VCaP (cell line): Measurements from ENCODE around the gene PDZD8.

ENCODE experiments used
- H3K27ac ChIP-seq: fragments of 450-650 bp; 2 replicates; pipeline ENCODE4 v1.5.1; 2017
- TF ChIP-seq, protein P1 (sequence below): fragments of 450-650 bp; conservative IDR thresholded peaks from 2 replicates; pipeline ENCODE4 v1.5.1; 2017; ENCODE audit warnings: mild to moderate bottlenecking, moderate library complexity

Gene PDZD8

GRCh38 chr10:117391436-117392205 is 16.4 kb upstream of the PDZD8 start:
- peak overlapping the region; percentile 70 for H3K27ac ChIP-seq
- TF ChIP-seq, protein P1, sequence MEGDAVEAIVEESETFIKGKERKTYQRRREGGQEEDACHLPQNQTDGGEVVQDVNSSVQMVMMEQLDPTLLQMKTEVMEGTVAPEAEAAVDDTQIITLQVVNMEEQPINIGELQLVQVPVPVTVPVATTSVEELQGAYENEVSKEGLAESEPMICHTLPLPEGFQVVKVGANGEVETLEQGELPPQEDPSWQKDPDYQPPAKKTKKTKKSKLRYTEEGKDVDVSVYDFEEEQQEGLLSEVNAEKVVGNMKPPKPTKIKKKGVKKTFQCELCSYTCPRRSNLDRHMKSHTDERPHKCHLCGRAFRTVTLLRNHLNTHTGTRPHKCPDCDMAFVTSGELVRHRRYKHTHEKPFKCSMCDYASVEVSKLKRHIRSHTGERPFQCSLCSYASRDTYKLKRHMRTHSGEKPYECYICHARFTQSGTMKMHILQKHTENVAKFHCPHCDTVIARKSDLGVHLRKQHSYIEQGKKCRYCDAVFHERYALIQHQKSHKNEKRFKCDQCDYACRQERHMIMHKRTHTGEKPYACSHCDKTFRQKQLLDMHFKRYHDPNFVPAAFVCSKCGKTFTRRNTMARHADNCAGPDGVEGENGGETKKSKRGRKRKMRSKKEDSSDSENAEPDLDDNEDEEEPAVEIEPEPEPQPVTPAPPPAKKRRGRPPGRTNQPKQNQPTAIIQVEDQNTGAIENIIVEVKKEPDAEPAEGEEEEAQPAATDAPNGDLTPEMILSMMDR = no peak

- H3K27ac ChIP-seq = no peak overlapping the region
- TF ChIP-seq, protein P1 = no peak
Observed at GRCh38 chr10:117390420-117390819, 15.2 kb upstream of the PDZD8 start.

DNA sequence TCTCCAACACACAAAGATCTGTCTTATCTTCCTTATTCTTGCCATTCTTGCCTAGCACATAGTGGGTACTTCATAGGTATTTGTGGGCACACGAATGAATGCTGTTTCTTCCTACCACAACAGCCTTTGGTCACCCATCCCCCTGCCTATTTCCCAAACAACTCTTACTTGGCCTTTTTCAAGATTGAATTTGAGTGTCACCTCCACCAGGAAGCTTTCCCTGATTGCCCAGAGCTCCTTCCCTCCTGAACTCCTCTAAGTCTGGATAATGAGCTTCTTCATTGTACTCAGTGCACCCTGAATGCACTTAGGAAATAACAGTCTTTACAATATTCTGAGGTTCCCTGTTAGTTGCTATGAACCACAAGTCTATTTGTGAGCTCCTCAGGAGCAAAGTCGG is 11.6 kb upstream of the PDZD8 start:
- no peak overlapping the region for H3K27ac ChIP-seq
- TF ChIP-seq, protein P1 = no peak

DNA sequence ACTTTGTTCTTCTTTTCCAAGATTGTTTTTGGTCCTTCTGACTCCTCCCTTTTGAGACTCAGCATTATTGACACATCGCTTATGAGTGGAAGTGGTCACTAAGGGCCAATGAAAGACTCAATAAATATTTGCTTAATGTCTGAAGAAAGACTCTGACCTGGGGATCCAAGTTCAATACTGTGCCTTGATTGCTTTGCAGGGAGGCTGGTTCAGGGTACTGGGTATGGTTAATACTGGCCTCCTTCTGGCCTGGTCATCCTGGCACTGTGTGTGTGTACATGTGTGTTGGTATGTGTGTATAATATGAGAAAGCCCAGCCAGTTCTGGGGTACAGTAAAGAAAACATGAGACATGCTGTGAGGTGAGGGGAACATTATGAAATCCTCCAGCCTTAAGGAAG is 7.6 kb upstream of the PDZD8 start:
- TF ChIP-seq, protein P1 = no peak
- no peak overlapping the region for H3K27ac ChIP-seq

- TF ChIP-seq, protein P1 = no peak
- H3K27ac ChIP-seq = peak overlapping the region; percentile 83
Observed at GRCh38 chr10:117374506-117375359, 507 bp downstream of the PDZD8 start.

DNA sequence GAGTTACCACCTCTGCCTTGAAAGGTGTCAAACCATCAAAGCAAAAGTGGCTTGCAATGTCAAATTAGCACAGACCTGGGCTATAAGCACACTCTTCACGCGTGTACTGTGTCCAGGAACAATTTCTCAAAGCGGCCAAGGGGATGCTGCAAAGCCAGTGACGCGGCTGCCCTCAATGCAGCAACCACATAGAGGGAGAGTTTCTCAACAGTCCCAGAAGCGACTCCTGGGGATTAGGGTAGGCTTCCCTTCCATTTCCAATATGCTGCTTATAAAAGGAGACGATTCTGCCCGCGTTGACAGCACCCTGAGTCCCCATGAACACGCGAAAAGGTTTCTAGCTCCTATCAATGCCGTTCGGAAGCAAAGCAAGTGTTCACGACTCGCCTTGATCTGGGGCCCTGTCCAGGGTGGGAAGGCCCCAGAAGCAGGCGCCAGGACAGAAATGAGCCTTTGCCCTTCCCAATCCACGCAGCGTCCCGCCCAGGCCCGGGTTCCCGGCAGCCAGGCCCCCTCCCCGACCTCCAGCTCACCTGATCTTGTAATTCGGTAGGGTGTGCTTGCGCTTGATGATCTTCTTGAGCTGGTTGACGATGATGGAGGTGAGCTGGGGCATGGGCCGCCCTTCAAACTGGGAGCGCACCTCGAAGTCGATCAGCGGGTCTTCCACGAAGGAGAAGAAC is 1.3 kb downstream of the PDZD8 start:
- TF ChIP-seq, protein P1 = no peak
- H3K27ac ChIP-seq = peak overlapping the region; percentile 83

DNA sequence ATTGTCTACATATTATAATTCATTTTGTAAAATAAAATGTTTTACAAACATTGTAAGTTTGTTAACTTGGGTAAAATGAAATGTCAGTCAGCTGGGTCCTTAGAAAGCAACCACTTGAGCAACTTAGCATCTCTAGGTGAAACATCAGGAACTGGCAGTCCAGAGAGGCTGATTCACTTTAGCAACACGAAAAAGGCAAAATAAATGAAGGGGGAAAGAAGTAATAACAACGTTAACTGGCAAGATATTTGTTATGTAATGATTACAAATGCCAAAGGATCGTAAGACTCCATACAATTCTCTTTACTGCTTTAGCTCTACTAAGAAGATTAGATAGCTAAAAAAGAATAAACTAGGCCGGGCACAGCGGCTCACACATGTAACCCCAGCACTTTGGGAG is 5.0 kb downstream of the PDZD8 start:
- H3K27ac ChIP-seq = no peak overlapping the region
- TF ChIP-seq, protein P1 = no peak
